Brain microvascular endothelial cell (primary cell): ENCODE measurements around the gene PMFBP1.

Experiments used
- DNase-seq: peaks from one replicate; pipeline ENCODE4 v3.0.0-alpha.2; 2020
- H3K27ac ChIP-seq: fragments of 250-450 bp; sonication (Bioruptor Pico); 2 replicates; pipeline ENCODE4 v1.5.1; 2020; ENCODE audit warnings: mild to moderate bottlenecking, moderate library complexity
- H3K27me3 ChIP-seq: fragments of 250-450 bp; sonication (Bioruptor Pico); replicated peaks from 2 replicates; pipeline ENCODE4 v1.5.1; 2020; ENCODE audit warnings: mild to moderate bottlenecking
- H3K36me3 ChIP-seq: fragments of 250-450 bp; sonication (Bioruptor Pico); replicated peaks from 2 replicates; pipeline ENCODE4 v1.5.1; 2020; ENCODE audit warnings: mild to moderate bottlenecking
- H3K4me3 ChIP-seq: 2 replicates; pipeline ENCODE4 v1.5.1; 2011; ENCODE audit warnings: low read depth, mild to moderate bottlenecking, control low read depth, low read length, moderate library complexity
- CTCF ChIP-seq: IDR thresholded peaks from 2 replicates; pipeline ENCODE4 v1.5.1; 2011; ENCODE audit warnings: low read depth, mild to moderate bottlenecking, moderate library complexity, low read length, control low read depth, inconsistent platforms; ENCODE audit errors: missing control alignments
- in situ Hi-C: cut with HindIII; loops from 2 replicates; pipeline ENCODE4 v1.10.0; 2017; ENCODE audit warnings: low sequenced_read_pairs, low pct_ligation_motif_present

Gene PMFBP1

GRCh38 chr16:72108353-72109102 lies 63.4 kb downstream of the PMFBP1 start:
- Histone ChIP-seq H3K36me3 (peaks cover 91% of the 10 kb centered on the region), H3K27ac (no peak overlapping the region), H3K27me3 (no peaks in the 10 kb centered on the region), H3K4me3 (no peak overlapping the region)
- no peak for DNase-seq
- in situ Hi-C loops = no loop called here
- TF ChIP-seq CTCF = no peak

DNA sequence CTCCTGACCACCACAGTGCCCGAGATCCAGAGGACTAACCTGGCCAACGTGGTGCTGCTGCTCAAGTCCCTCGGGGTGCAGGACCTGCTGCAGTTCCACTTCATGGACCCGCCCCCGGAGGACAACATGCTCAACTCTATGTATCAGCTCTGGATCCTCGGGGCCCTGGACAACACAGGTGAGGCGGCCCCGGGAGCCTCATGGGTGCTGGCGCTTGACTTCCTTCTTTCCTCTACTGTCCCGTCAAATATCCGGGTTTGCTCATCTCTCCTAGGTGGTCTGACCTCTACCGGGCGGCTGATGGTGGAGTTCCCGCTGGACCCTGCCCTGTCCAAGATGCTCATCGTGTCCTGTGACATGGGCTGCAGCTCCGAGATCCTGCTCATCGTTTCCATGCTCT lies 64.6 kb downstream of the PMFBP1 start:
- H3K4me3 ChIP-seq = no peak overlapping the region
- no peak for DNase-seq
- H3K27me3 ChIP-seq = no peaks in the 10 kb centered on the region
- in situ Hi-C loops = no loop called here
- H3K36me3 ChIP-seq = peaks cover 91% of the 10 kb centered on the region
- TF ChIP-seq CTCF = no peak
- H3K27ac ChIP-seq = no peak overlapping the region

GRCh38 chr16:72105978-72106377 lies 66.0 kb downstream of the PMFBP1 start:
- no peak for TF ChIP-seq CTCF
- H3K36me3 ChIP-seq = peaks cover 87% of the 10 kb centered on the region

GRCh38 chr16:72104905-72105304 lies 67.0 kb downstream of the PMFBP1 start:
- no peak for DNase-seq
- no peak overlapping the region for H3K4me3 ChIP-seq
- no peak for TF ChIP-seq CTCF
- peaks cover 87% of the 10 kb centered on the region for H3K36me3 ChIP-seq
- H3K27ac ChIP-seq = no peak overlapping the region
- in situ Hi-C loops = no loop called here
- no peaks in the 10 kb centered on the region for H3K27me3 ChIP-seq

More at GRCh38 chr16:72105978-72106377, 66.0 kb downstream of the PMFBP1 start:
- no peak overlapping the region for H3K27ac ChIP-seq
- in situ Hi-C loops = no loop called here
- no peak for DNase-seq
- no peak overlapping the region for H3K4me3 ChIP-seq
- H3K27me3 ChIP-seq = no peaks in the 10 kb centered on the region

- in situ Hi-C loops = no loop called here
- Histone ChIP-seq H3K27me3 (no peaks in the 10 kb centered on the region), H3K36me3 (peaks cover 84% of the 10 kb centered on the region), H3K4me3 (no peak overlapping the region), H3K27ac (no peak overlapping the region)
- no peak for TF ChIP-seq CTCF
- no peak for DNase-seq
Observed at GRCh38 chr16:72101195-72101594, 70.8 kb downstream of the PMFBP1 start.

DNA sequence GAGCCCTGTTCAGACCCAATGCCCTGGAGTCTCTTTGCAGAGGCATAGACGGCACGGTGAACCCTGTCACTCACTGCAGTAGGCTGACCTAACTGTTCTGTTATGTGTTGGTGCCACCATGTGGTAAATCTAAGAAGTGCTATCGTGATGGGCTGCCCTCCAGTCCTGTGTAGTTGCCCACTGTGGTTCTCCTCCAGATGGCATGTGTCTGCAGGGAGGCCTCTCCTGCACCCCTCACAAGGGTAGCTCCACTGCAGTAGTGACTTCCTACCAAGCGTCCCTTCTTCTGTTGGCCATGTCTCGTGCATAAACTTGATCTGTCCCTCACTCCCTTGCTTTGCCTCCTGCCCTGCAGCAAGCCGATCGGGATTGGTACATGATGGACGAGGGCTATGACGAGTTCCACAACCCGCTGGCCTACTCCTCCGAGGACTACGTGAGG lies 72.6 kb downstream of the PMFBP1 start:
- Histone ChIP-seq H3K27ac (no peak overlapping the region), H3K4me3 (no peak overlapping the region), H3K36me3 (peaks cover 69% of the 10 kb centered on the region), H3K27me3 (no peaks in the 10 kb centered on the region)
- in situ Hi-C loops = no loop called here
- peak; percentile 68 for DNase-seq
- peak; percentile 69 for TF ChIP-seq CTCF
